Suppressor macrophage treated with lipopolysaccharide for 4 hours (primary cell): ENCODE results near the gene UGT3A2.
"Not testable (repeated sequence)": the region's sequence is repeated elsewhere in the genome, so short reads cannot be mapped to it uniquely, and the experiment has no call there.

Experiments
- DNase-seq: peaks from one replicate; pipeline ENCODE4 v3.0.0-alpha.2; 2020

The UGT3A2 gene

GRCh38 chr5:36052538-36052937, 14.1 kb downstream of the UGT3A2 start:
- no peak for DNase-seq

DNA sequence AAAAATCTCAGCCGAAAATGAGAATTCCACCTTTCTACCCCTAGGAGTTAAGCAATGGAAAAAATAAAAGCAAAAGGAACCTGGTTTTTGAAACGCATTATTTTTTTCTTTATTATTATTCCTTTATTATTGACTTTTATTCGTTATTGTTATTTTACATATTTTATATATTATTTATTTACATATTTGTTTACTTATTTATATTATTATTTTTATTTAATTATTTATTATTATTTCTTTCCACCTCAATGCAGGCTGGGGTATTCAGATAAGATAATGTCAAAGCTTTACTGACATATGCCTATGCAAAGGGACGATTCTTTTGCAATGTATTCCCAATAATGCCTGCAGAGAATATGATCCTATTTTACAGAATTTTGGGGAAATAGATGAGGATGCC, 16.7 kb downstream of the UGT3A2 start:
- no peak for DNase-seq

DNA sequence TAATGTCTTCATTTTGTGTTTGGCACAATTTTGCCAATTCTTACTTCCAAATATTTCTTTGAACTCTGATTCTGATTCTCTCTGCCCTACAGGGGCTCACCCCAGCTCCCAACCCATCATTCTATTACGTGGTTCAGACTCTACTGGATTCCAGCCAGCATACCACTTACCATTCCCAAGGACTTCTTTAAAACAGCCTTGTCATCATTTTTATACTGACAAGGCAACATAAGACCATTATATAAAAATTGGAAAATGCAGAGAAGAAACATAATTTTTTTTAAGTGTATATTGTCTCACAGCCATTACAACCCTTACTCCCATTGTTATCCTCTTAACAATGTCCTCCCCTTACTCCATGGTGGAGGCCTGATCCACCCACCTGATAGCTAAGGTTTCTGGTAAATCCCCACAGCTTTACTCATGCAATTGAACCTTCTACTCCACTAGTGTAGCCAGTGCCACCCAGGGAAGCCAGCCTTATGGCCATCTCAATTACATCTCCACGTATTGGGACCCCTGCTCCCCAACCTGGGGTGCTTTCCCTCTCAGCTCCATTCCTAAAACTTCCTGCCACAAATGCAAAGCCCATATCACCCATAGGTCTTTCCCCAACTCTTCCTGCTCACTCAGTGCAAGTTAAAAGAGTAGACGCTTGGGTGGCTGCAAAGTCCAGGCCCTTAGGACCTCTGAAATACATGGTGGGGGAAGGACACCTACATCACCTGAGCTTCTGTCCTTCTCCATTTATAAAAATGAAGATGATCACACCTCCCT, 19.1 kb downstream of the UGT3A2 start:
- DNase-seq, result no peak

- DNase-seq, result no peak
Measured at GRCh38 chr5:36045895-36046294, 20.8 kb downstream of the UGT3A2 start.

- no peak for DNase-seq
Measured at GRCh38 chr5:36041537-36041845, 25.2 kb downstream of the UGT3A2 start.

DNA sequence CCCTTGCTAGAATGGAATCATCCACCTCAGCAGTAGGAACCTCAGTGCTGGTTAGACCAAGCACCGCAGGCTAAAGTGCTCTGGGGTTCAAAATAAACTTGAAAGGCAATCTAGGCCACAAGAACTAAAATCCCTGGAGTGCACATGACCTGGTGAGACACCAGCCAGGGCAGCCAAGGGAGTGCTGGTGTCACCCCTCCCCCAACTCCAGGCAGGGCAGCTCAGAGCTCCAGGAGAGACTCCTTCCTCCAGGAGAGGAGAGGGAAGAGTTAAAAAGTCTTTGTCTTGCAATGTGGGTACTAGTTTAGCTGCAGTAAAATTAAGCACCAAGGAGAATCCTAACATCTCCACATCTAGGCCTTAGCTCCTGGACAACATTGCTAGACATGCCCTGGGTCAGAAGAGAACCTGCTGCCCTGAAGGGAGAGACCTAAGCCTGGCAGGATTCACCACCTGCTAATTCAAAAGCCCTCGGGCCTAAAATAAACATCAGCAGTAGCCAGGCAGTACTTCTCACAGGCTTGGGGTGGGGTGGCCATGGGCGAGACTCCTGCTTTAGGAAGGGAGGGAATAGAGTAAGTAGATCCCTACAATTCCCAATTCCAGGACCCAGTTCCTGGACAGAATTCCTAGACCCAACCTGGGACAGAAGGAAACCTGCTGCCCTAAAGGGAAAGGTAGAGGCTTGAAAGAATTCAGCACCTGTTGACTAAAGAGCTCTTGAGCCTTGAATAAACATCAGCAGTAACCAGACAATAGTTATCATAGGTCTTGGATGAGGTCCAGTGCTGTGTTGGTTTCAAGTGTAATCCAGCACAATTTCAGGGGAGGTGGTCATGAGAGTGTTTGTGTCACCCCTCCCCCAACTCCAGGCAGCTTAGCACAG, 25.8 kb downstream of the UGT3A2 start:
- no peak for DNase-seq

DNA sequence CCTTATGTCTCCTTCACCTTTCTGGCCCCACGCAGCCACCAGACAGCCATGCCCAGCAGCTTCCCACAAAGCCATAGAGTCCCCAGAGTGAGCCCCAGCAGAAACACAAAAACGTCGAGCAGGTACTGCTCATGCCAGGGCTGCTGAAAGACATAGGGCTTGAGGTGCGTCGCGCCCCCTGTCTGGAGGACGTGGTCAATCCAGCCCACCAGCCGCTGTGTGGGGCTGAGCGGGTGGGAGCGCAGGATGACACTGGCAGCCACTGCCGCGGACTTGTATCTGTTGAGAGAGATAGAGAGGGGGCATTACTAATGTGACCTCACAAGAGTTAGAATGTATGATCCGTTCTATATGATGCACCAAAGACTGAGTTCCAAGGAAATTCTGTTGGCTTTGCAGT, 31.0 kb downstream of the UGT3A2 start:
- no peak for DNase-seq

DNA sequence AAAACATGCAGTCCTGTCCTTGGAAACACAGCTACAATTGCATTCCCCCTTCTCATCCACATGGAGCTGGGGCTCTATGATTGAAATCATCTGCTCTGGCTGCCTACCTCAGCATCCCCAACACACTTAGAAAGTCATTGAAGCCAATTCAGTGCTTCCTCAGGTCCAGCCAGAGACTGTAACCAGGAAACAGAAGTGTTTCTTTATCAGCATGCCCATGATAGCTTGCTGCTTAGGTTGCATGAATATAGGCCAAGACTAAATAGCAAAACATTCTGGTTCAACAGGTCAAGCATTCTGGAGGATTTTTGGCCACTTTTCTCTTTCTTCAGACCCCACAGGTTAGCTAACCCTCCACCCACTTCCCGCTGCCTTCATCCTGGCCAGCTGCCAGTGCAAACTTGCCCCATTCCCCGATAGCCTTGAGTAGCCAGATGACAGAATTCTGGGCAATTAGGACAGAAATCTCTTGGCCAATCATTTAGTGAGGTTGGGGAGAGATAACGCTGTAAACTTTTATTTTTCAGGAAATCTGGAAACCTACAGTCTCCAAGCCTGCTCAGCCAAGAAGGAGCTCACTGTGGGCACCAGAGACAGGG, 32.0 kb downstream of the UGT3A2 start:
- not testable (repeated sequence) for DNase-seq

- DNase-seq, result no peak
Measured at GRCh38 chr5:36033486-36033885, 33.2 kb downstream of the UGT3A2 start.

DNA sequence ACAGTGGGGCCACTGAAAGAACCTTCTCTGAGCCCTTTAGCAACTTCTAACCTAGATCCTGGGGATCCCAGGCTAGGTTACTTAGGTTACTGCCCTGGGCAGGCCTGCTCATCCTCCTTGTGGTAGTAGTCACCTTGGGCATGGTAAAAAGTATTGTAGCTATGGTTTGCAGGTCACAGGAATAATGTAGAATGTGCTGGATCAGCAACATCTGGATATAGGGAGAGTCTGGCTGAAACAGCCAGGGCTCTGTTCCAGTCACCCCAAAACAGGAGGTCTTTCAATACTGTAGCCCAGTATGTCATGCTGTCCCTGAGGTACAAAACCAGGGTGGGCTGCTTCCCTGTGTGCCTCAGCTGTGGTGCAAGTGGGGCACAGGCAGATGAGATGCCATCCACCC, 33.6 kb downstream of the UGT3A2 start:
- DNase-seq, result no peak

GRCh38 chr5:36031223-36031622, 35.5 kb downstream of the UGT3A2 start:
- DNase-seq, result no peak

DNA sequence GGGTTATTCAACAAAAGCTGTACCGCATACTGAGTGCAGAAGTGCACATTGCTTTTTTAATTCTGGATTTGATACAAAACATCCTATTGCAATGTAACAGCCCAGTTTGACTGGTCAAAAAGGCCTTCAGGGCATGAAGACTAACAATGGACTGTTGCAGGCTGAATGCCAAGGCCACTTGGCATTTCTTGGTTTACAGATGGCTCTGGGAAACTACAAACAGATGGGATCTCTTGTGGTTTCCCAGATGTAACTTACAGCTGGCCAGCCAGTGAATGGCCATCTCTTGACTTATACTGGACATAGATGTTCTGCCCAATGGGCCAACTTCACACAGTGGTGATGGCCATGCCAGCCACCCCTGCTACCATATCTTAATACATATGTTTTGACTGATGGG, 36.8 kb downstream of the UGT3A2 start:
- no peak for DNase-seq

DNA sequence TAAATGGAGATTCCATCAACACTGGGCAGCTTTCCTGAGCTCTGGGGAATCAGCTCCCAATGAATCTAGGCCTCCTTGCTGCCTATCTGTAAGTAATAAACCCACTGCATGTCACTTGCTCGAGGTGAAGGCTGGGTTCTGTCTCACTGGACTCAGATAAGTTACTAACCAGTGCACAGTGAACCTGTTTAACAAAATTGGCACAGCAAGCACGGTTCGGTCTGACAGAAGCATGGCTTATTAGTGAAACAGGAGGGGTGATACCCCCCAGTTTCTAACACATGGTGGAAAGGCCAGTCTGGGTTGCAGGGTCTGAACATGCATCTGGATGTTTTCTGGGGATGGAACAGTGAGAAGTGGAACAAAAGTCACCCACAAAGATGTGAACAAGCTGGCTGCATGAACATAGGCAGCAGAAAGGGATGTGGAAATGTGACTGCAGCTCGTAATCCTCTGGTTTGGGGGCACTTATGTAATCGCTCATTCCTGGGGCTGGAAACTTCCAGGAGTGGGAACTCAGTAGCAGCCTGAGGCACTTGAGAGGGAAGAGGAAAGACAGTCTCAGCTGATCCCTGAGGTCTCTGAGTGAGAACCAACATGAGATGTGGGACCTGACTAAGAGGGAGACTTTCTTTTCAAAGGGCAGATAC, 37.7 kb downstream of the UGT3A2 start:
- DNase-seq, result no peak

- no peak for DNase-seq
Measured at GRCh38 chr5:36027711-36028110, 39.0 kb downstream of the UGT3A2 start.

- no peak for DNase-seq
Measured at GRCh38 chr5:36026706-36027465, 39.8 kb downstream of the UGT3A2 start.

DNA sequence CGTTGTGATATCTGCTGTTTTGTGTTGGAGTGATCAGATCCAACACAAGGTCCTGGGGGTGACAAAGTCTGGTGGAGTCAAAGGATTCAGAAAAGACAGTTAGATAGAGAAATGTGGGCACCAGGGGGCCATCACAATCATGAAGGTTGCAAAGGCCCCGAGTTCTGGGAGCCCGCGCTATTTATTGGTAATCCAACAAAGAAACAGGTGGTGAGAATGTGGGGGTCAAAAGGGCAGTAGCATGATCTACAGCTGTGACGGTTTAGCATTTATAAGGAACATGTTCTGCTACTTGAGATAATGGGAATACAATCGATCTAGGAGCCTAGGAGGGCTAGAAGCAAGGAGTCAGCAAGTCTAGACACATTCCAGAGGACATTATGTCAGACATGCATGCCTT, 44.4 kb downstream of the UGT3A2 start:
- DNase-seq, result not testable (repeated sequence)

DNA sequence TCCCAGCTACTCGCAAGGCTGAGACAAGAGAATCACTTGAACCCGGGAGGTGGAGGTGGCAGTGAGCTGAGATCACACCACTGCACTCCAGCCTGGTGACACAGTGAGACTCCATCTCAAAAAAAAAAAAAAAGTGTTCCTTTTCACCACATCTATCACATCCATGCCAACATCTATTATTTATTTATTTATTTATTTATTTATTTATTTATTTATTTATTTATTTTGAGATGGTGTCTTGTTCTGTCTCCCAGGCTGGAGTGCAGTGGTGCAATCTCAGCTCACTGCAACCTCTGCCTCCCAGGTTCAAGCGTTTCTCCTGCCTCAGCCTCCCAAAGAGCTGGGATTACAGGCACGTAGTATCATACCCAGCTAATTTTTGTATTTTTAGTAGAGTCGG, 47.1 kb downstream of the UGT3A2 start:
- not testable (repeated sequence) for DNase-seq

DNA sequence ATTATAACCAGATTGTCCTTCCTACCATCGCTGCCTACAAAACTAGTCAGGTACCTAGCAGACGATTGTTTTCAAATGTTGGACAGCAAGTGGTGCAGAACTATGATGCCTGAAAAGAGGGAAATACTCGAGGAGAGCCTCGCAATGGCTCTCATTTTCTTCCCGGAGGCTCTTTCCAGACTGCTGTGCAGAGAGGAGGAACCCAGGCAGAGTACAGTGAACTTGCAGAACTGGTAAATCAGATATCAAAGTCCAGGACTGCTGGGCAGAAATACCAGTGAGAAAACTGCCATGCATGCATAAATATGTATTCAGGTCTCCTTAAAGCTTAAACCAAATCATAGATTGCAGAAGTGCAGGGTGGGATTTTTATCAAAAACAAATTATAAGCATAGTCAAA, 49.1 kb downstream of the UGT3A2 start:
- DNase-seq, result no peak

GRCh38 chr5:36017004-36017403, 49.7 kb downstream of the UGT3A2 start:
- no peak for DNase-seq

DNA sequence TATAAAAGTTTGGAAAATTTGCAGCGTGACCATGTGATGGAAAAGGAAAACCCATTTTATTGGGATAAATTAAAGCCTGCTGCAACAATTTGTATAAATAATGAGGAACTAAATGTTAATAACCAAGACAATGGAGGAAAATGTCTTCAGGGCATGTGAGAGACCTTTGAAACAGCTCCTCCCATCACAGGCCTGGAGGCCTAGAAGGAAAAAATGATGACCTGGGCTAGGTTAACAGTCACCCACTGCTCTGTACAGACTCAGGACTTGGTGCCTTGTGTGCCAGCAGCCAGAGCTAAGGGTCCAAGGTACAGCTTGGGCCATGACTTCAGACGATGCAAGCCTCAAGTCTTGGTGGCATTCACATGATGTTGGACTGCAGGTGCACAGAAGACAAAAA, 53.5 kb downstream of the UGT3A2 start:
- DNase-seq, result no peak

DNA sequence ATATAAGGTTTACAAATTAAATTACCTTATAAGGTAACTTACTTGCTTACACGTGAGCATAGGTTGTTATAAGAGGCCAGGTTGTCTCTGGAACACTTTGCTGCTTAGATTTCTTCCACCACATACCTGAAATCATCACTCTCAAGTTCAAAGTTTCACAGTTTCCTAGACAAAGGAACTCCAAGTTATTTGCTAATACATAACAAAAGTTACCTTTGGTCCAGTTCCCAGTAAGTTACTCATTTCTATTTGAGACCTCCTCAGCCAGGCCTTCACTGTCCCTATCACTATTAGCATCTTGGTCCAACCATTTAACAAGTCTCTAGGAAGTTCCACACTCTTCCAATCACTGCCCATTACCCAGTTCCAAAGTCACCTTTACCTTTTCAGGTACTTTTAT, 57.0 kb downstream of the UGT3A2 start:
- DNase-seq, result no peak

DNA sequence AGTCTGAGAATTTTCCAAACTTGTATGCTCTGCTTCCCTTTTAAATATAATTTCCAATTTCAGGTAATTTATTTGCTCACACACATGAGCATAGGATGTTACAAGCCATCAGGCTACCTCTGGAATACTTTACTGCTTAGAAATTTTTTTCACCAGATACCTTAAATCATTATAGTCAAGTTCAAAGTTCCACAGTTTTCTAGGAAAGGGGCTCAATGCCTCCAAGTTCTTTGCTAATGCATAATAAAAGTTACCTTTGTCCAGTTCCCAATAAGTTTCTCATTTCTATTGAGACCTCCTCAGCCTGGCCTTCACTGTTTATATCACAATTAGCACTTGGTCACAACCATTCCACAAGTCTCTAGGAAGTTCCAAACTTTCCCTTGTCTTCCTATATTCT, 59.3 kb downstream of the UGT3A2 start:
- no peak for DNase-seq

GRCh38 chr5:36006163-36006562, 60.5 kb downstream of the UGT3A2 start:
- no peak for DNase-seq
